GM23248 (cell line): ENCODE measurements around the gene MRPL19.

Experiments used
- EZH2 ChIP-seq: fragments of 200-600 bp; sonication (generic); IDR thresholded peaks from 2 replicates; pipeline ENCODE4 v1.6.1; 2018; ENCODE audit warnings: antibody characterized with exemption, mild to moderate bottlenecking; ENCODE audit not compliant: insufficient read depth, poor library complexity, severe bottlenecking
- EZH2phosphoT487 ChIP-seq: fragments of 200-600 bp; sonication (generic); IDR thresholded peaks from 2 replicates; pipeline ENCODE4 v1.6.1; 2018; ENCODE audit warnings: antibody characterized with exemption, moderate library complexity, mild to moderate bottlenecking, low read depth; ENCODE audit not compliant: insufficient read depth

- TF ChIP-seq EZH2 = no peak
- no peak for TF ChIP-seq EZH2phosphoT487
These were observed 35.9 kb upstream of the MRPL19 start for GRCh38 chr2:75610671-75611070.
